ENCODE data around the gene NPR3.

NPR3 gene, protein sequence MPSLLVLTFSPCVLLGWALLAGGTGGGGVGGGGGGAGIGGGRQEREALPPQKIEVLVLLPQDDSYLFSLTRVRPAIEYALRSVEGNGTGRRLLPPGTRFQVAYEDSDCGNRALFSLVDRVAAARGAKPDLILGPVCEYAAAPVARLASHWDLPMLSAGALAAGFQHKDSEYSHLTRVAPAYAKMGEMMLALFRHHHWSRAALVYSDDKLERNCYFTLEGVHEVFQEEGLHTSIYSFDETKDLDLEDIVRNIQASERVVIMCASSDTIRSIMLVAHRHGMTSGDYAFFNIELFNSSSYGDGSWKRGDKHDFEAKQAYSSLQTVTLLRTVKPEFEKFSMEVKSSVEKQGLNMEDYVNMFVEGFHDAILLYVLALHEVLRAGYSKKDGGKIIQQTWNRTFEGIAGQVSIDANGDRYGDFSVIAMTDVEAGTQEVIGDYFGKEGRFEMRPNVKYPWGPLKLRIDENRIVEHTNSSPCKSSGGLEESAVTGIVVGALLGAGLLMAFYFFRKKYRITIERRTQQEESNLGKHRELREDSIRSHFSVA

DNA sequence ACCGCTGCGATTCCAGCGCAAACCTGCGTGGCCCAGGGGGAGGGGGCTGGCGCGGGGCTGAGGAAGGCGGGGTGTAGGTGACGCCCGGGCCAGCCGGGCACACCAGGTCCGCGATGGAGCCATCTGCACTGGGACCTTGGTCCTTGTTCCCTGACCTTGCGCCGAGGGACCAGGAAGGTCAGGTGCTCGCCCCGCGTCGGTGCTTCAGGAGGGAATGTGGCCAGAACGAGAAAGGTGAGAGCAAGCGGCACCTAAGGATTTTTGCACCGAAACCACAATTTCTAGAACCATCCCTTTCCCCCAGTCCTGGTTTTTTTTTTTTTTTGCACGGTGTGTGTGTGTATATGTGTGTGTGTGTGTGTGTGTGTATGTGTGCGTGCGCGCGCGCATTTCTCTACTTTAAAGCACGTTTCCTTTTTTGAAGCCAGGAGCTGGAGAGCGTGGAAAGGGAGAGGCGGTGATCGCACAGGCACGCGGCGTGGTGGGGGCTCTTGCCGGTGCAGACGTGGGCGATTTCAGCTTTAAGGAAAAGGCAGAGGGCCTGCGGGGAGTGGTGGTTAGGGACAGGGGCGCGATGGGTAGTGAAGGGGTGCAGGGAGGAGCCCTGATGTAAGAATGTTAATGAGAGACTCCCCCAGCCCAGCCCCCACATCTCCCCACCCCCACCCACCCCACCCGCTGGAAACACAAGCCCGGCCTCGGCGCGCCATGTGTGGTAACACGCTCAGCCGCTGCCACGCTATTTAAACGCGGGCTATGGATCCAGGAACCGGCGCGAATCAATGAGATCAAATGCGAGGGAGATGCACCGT is at the start of gene NPR3:
Gene NPR3 (plus strand): TSS at position 772 of the 812 bp plus-strand sequence. CDS start 456 bp downstream, outside the sequence.
- no peak for DNase-seq

DNA sequence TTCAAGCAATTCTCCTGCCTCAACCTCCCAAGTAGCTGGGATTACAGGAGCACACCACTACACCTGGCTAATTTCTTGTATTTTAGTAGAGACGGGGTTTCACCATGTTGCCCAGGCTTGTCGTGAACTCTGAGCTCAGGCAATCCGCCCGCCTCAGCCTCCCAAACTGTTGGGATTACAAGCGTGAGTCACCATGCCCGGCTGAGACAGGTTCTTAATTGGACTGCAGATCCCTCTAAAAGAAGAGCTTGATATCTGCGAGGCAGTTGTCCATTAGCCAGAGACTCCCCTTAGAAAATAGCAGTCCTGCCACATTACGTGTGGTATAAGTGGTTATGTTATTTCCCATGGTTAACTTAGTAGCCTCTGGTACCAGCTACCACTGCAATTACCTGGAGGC is 46.6 kb upstream of the NPR3 start:
- DNase-seq, result no peak

DNA sequence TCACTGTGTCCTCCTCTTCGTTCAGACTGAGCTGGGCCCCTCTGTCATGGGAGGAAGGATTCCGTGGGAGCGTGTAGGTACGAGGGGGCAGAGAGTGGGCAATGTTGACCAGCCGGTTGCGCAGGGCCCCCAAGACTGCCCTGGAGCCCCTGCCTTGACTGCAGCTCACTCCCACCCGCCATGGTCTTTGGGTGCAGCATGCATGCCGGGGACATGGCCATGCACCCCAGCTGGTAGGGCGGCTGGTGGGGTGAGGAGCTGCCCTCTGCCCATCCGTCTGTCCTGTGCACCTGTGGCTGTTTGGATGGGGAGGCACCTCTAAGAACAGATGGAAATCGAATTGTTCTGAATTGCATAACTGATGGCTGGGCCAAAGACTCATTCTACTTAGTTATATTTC is 42.6 kb upstream of the NPR3 start:
- DNase-seq, result no peak

DNA sequence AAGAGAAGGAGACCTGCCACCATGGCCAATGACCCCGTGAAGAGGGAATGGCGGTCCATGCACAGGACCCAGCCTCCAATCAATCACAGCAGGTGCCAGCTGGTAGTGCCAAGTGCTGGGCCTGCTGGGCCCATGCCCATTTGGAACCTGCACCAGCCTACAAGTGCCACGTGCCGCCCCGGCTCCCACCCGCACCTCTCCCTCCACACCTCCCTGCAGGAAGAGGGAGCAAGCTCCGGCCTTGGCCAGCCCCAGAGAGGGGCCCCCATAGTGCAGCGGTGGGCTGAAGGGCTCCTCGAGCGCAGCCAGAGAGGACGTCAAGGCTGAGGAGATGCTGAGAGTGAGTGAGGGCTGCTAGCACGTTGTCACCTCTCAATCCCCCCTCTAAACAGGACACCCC is 37.8 kb upstream of the NPR3 start:
- no peak for DNase-seq

DNA sequence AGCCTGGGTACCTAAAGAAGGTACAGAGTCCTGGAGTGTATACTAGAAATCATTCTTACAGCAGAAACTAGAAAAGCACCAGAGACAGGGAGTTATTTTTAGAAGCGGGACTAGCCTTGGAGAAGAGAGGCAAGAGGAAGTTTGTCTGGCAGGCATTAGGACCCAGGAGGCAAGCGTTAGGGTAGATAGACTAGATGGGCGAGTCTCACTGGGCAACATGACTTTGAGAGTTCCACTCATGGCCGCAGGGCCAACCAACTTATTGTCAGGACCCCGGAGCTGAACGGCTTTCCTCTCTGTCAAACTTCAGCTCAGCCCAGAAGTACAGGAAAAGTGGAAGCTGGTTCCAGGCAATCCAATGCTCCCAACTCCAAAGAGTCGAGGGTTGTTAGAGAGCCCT is 34.1 kb upstream of the NPR3 start:
- no peak for DNase-seq

DNA sequence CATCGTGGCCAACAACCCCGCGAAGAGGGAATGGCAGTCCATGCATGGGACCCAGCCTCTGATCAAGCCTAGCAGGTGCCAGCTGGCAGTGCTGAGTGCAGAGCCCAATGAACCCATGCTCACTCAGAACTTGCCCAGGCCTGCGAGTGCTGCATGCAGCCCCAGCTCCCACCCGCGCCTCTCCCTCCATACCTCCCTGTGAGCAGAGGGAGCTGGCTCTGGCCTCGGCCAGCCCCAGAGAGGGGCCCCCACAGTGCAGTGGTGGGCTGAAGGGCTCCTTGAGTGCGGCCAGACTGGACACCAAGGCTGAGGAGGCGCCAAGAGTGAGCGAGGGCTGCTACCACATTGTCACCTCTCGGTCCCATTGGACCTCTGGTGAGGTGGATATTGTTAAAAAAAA is 32.6 kb upstream of the NPR3 start:
- no peak for DNase-seq

DNA sequence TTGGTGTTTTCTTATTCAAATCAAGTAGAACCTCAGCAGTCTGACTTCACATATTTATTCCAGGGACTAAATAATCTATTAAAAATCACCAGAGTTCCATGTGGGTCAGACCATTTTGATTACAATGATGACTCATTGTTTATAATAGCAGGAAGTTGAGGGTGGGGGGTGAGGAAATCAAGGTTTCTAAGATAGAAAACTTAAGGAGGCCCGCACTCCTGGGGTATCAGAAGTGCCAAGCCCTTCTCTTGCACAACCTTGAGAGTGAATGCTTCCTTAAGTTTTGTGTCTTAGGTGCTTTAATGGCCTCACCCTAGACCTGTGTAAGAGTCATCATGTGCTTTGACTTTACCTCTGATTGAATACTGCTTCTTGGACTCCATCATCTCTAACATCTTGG is 31.9 kb upstream of the NPR3 start:
- DNase-seq, result no peak

DNA sequence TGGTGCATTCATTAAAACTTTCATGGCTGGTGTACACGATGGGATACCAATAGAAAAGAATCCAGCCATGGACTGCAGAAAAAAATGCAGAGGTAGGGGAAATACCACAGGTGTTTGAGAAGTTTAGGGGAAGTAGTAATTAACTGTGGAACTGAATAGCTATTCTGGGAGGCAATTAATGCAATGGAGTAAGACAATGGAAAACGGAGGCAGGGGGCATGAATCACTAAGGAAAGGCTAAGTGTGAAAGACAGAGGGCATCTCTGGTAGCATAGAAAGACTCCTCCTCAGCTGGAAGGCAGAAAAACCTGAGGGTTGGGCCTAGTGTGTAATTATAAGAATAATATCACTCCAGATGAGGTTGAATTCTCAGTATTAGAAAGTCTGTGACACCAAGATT is 30.9 kb upstream of the NPR3 start:
- DNase-seq, result no peak

DNA sequence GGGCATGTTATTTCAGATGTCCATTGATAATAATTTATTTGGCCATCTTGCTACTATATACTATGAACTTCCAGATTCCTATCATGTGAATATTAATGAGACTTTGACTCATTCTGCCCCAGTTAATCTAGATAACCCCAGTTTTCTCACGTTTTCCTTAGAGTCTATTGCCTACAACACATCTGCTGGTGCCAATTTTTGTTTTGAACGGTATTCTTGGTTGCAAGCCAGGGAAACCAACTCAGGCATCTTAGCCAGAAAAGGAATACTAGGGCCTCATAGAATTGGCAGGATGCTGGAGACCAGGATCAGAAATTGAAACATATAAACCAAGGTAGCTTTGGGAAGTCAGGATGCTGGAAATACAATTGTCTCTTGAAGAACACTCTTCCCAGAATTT is 28.0 kb upstream of the NPR3 start:
- no peak for DNase-seq

DNA sequence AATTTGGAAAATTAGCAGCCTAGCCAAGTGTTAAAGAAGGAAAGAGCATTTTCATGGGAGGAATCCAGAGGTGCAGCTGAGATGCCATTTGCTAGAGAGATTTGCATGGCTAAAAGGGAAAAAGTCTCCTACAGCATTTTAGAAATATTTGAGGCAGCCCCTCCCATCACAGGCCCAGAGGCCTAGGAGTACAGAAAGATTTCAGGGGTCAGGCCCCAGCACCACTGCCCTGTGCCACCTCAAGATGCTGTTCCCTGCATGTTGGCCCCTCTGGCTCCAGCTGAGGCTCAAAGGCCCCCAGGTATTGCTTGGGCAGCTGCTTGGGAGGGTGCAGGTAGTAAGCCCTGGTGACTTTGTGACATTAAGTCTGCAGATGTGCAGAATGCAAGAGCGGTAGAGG is 26.9 kb upstream of the NPR3 start:
- no peak for DNase-seq

DNA sequence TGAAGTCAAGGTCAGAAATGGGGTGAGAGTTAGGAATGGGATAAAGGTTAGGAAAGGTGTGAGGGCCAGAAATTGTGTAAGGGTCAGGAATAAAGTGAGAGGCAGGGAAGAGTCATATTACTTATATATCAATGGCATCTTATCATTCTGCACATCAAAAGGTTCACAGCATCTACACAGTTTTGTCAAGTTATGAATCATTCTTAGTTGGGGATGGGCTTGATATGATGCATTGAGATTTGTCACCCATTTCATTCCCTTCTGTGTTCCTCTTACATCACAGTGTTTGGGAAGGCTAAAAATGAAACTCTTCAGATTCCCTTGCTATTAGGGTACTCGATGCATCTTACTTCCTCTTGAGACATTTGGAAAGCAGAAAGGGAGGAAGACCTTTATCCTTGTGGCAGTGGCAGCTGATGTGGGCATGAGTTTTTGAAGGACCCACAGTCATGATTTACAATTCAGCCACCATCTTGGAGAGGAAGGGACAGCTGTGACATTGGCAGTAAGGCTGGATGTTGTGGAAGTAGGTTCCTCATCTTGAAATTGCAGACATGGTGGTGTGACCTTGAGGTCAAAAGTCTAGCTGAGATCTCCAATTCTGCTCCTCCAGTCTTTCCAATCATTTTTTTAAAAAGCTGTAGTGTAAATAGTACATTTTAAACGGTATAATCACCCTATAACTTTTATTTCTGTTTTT is 24.2 kb upstream of the NPR3 start:
- no peak for DNase-seq

DNA sequence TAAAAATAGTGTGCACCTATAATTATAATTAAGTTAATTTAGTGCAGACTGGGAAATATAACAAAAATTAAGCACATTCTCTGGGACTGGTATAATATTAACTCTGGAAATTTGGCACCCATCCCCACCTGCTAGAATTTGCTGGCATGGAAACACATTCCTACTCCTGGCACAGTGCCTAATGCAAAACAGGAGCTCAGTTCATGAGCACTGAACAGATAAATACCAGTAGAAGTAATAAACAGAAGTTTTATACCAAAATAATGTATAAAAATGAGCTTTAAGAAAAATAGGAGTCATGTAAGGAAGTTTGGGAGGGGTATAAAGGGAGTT is 23.7 kb upstream of the NPR3 start:
- DNase-seq, result no peak

DNA sequence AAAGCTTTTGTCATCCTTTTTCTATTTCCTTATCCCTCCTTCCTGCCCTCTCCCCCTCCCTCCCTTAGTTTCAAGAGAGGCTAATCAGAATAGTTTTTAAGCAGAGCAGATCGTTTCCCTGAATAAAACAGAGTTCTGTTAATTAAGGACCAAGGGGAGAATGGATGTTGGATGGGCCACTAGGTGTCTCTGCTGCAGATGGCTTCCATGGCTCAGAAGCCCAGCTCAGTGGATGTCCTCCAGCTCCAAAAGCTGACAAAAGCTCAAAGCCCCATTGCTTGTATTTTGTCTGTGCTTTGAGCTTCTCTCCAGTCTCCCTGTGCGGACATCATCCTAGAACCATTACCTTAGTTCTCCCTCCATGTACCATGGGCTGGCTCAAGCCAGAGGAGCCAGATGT is 21.0 kb upstream of the NPR3 start:
- DNase-seq, result no peak

DNA sequence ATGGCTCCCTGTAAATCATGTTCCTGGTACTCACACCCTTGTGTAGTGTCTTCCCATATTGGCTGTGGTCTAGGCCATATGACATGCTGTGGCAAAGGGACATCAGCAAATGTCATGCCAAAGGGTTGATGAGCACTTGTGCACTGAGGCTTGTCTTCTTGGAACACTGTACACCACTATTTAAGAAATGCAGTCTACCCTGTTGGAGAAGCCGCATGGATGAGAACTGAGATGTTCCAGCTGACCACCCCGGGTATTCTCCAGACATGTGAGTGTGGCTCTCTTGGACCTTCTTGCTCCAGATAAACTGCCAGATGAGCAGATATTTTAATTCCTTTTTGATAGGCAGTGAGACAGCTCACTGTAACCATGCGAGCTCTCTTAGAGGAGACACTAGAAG is 20.5 kb upstream of the NPR3 start:
- DNase-seq, result no peak

DNA sequence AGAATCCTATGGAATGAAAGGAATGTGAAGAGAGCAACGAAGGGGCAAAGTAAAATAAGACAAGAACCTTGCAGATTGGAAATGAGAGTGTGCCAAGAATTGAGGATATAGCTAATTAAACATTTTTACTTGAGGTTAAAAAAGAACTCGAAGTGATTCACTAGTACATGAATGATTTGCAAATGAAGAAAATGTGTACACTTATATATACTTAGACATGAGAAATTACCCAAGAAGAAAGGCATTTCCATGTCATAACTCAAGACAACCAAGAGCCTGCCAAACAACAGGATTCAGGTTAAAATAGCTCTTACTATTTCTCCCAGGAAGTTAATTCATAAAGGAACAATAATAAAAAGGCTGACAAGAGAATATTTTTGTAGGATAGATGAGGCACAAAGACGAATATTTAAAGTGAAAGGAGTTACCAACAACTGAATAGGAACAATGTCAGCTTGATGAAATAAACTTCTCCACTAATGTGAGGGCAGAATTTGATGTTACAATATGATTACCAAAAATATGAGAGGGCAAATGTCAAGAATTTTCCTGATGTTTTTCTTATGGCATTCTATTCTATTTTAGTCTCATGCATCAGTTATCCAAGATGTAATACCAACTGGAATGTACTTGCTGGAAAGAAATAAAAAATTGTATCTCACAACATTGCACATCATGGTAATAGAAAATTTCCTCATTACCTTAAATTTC is 18.9 kb upstream of the NPR3 start:
- DNase-seq, result no peak

DNA sequence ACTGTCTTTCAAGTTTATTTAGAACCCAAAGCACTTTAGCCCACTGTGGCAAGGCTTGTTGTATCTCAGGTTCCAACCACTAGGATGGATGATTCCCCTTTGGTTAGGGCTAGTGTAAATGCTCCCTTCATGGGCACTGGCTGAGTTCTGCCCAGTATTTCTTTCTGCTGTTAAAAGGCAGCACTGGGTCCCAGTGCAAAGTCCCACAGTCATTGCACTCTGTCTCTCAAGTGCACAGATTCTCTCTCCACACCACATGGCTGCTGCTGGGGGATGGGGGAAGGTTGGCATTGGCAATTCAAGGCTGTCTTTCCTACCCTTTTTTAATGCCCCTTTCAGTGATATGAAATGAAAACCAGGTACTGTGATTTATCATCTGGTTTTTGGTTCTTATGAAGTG is 7.2 kb upstream of the NPR3 start:
- DNase-seq, result no peak

DNA sequence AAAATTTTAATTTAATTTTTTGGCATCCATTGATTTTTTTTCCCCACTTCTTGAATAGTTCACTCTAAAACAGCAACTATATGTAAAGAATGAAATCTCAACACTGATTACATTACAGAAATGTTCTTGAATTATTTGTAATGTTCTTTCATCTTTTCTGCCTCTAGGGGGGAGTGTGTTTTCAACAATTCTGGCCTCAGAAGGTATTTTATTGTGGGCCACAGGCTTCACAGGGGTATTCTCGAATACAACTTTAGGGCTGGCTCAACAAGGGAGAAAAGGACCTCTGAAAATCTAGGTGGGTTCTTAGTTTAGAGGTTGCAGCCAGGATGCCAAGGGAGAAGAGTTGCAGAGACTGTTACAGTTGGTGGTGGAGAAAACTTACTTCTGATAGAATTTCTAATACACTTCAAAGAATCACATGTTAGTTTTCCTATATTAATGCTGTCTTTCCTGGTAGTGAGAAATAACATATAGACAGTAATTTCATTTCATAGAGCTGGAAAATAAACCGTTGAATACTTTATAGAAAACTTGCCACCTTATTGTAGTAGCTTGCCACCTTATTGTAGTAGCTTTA is 3.6 kb upstream of the NPR3 start:
- DNase-seq, result no peak

DNA sequence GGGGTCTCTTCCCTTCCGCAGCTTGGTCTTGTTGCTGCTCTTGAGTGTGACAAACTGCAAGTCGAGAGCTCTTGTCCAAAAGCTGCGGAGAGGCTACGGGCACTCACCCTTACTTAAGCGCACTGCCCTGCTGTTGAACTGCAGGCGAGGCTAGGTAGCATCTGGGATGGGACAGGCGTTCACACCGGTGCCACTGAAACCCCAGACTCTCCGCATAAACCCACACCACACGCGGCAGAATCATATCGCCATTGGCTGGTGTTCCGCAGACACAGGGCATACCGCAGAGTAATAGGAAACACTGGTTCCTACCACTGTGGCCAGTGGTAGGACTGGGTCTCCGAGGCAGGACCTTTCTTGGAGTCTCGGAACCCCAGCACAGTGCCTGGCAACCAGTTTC is 2.2 kb upstream of the NPR3 start:
- no peak for DNase-seq

DNA sequence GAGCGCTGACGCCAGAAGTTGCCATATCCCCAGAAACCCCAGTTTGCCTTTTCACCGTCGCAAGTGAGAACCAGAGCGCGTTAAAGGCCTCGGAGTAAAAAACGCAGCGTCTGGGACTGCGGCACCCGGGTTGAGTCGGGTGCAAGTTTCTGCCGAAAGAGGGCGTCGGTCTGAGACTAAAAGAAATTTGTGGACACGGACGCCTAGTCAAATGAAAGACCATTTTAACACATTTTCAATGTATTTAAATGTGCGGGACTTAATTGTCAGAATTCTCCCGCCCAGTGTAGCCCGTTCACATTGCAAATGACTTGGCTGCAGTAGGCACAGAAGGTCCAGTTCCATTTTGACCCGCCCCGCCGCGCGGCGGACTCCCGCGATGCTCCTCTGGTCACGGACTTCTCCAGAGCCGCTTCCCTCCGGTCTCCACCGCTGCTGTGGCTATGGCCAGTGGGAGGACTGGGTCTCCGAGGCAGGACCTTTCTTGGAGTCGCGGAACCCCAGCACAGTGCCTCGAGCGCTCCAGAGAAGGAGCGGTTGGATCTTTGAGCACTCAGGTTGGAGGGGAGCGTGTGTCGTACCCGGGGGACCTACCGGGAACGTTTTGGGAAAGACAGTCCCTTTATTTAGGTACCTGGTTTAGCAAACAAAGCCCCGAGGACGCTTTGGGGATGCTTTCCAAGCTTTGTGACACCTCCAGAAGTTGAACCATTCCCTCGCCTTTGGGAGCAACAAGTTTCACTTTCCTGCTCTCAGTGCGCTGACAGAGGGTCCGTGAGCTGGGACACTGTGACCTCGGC is 1.2 kb upstream of the NPR3 start:
- DNase-seq, result no peak

DNA sequence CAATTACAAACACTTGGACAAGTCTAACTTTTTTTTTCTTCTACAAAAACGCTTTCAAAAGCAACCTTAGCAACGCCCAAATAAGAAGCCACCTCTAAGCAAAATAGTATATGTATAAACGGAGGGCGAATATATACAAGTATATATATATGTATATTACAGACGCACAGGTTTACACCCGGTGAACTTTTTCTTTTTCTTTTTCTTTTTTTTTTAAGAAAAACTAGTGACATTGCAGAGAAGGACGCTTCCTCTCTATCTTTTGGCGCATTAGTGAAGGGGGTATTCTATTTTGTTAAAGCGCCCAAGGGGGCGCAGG is 200 bp downstream of the NPR3 start:
- no peak for DNase-seq

DNA sequence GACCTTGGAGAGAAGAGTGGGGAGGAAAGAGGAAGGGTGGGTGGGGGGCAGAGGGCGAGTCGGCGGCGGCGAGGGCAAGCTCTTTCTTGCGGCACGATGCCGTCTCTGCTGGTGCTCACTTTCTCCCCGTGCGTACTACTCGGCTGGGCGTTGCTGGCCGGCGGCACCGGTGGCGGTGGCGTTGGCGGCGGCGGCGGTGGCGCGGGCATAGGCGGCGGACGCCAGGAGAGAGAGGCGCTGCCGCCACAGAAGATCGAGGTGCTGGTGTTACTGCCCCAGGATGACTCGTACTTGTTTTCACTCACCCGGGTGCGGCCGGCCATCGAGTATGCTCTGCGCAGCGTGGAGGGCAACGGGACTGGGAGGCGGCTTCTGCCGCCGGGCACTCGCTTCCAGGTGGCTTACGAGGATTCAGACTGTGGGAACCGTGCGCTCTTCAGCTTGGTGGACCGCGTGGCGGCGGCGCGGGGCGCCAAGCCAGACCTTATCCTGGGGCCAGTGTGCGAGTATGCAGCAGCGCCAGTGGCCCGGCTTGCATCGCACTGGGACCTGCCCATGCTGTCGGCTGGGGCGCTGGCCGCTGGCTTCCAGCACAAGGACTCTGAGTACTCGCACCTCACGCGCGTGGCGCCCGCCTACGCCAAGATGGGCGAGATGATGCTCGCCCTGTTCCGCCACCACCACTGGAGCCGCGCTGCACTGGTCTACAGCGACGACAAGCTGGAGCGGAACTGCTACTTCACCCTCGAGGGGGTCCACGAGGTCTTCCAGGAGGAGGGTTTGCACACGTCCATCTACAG is 760 bp downstream of the NPR3 start:
- DNase-seq, result no peak
